Endodermal cell (in vitro differentiated cells): ENCODE measurements around the gene ADIG. TPM values are rescaled to one million over a fixed set of nuclear protein-coding genes. Genes with fewer than 3 reads are reported as not detected.

Experiments
- DNase-seq: peaks from one replicate; pipeline ENCODE4 v3.0.0-alpha.2; 2017
- H3K27ac ChIP-seq: 2 replicates; pipeline ENCODE4 v1.5.1; 2013; ENCODE audit warnings: mild to moderate bottlenecking, low read depth, low read length, moderate library complexity
- H3K27me3 ChIP-seq: 2 replicates; pipeline ENCODE4 v1.6.1; 2013; ENCODE audit warnings: mild to moderate bottlenecking, low read length, moderate library complexity; ENCODE audit not compliant: insufficient read depth, control insufficient read depth, poor library complexity, severe bottlenecking
- H3K36me3 ChIP-seq: 2 replicates; pipeline ENCODE4 v1.7.0; 2013; ENCODE audit warnings: mild to moderate bottlenecking, low read length, moderate library complexity; ENCODE audit not compliant: control insufficient read depth, insufficient read depth
- H3K4me1 ChIP-seq: one replicate; pipeline ENCODE4 v1.7.0; 2013; ENCODE audit warnings: low read length; ENCODE audit not compliant: control insufficient read depth, insufficient read depth
- H3K4me3 ChIP-seq: 2 replicates; pipeline ENCODE4 v1.5.1; 2013; ENCODE audit warnings: mild to moderate bottlenecking, low read length, moderate library complexity
- H3K9ac ChIP-seq: 2 replicates; pipeline ENCODE4 v1.6.1; 2013; ENCODE audit warnings: mild to moderate bottlenecking, low read length, moderate library complexity; ENCODE audit not compliant: poor library complexity, severe bottlenecking; ENCODE audit errors: extremely low read depth
- H3K9me3 ChIP-seq: 2 replicates; pipeline ENCODE4 v1.6.1; 2013; ENCODE audit warnings: mild to moderate bottlenecking, low read length, moderate library complexity; ENCODE audit not compliant: control insufficient read depth
- H3K27ac Mint-ChIP-seq: 2 replicates; pipeline ENCODE4 v1.8.0; 2020; ENCODE audit warnings: mixed read lengths
- H3K27me3 Mint-ChIP-seq: 2 replicates; pipeline ENCODE4 v1.8.0; 2021; ENCODE audit warnings: mild to moderate bottlenecking, mixed read lengths; ENCODE audit not compliant: insufficient read depth
- H3K36me3 Mint-ChIP-seq: 2 replicates; pipeline ENCODE4 v1.8.0; 2020; ENCODE audit warnings: low read depth, mixed read lengths
- H3K4me1 Mint-ChIP-seq: 2 replicates; pipeline ENCODE4 v1.8.0; 2020; ENCODE audit warnings: mixed read lengths
- H3K4me3 Mint-ChIP-seq: 2 replicates; pipeline ENCODE4 v1.8.0; 2020; ENCODE audit warnings: mild to moderate bottlenecking, moderate library complexity, mixed read lengths
- H3K9me3 Mint-ChIP-seq: 2 replicates; pipeline ENCODE4 v1.8.0; 2020; ENCODE audit warnings: mild to moderate bottlenecking, mixed read lengths
- CTCF ChIP-seq: fragments of 200-600 bp; sonication (generic); conservative IDR thresholded peaks from 2 replicates; pipeline ENCODE4 v1.5.0; 2021; ENCODE audit warnings: antibody characterized with exemption, mild to moderate bottlenecking
- WGBS, 2 experiments: methylation state at CpG; one replicate each; pipeline versions ENCODE4 v1.1.5 to v1.1.7; 2013; ENCODE audit warnings: missing lambda C conversion rate in 2 of 2, mixed read lengths in 1 of 2; ENCODE audit not compliant: insufficient coverage in 1 of 2, insufficient read length in 1 of 2; 5-methylcytosine and 5-hydroxymethylcytosine counted together
- total RNA-seq, 2 donors: library from RNA; stranded (reverse); fragmentation: NEBNext Ultra II Directional in 1 of 2; extraction: Animal tissue kit (Norgen Biotek cat#: 25700) in 1 of 2; gene quantifications; 2 replicates in 1 of 2; 3 replicates in 1 of 2; pipeline ENCODE4 v1.2.1, GENCODE V29; 2021

ADIG gene
- total RNA-seq, 2 donors from 2014 or later = not detected

GRCh38 chr20:38628580-38629470, 47.8 kb downstream of the ADIG start:
- peaks cover 67% of the 10 kb centered on the region for H3K36me3 Mint-ChIP-seq
- Histone ChIP-seq H3K9me3 (peaks cover 2% of the 10 kb centered on the region), H3K27me3 (no peaks in the 10 kb centered on the region), H3K4me1 (no peaks in the 10 kb centered on the region), H3K9ac (no peak overlapping the region), H3K36me3 (peaks cover 35% of the 10 kb centered on the region), H3K4me3 (no peak overlapping the region), H3K27ac (no peak overlapping the region)
- DNase-seq = no peak
- H3K27ac Mint-ChIP-seq = no peak overlapping the region
- no peak for TF ChIP-seq CTCF
- H3K4me1 Mint-ChIP-seq = peaks cover 14% of the 10 kb centered on the region
- H3K27me3 Mint-ChIP-seq = no peaks in the 10 kb centered on the region
- 90% methylated on average over 9 of the region's 9 CpGs for WGBS, 2 experiments
- H3K9me3 Mint-ChIP-seq = peaks cover 1% of the 10 kb centered on the region
- H3K4me3 Mint-ChIP-seq = no peak overlapping the region

- Mint-ChIP-seq H3K27ac (no peak overlapping the region), H3K36me3 (peaks cover 62% of the 10 kb centered on the region), H3K4me1 (peaks cover 14% of the 10 kb centered on the region), H3K27me3 (no peaks in the 10 kb centered on the region), H3K4me3 (no peak overlapping the region), H3K9me3 (peaks cover 1% of the 10 kb centered on the region)
- Histone ChIP-seq H3K4me1 (no peaks in the 10 kb centered on the region), H3K27me3 (no peaks in the 10 kb centered on the region), H3K9me3 (no peaks in the 10 kb centered on the region), H3K36me3 (peaks cover 30% of the 10 kb centered on the region), H3K9ac (no peak overlapping the region), H3K4me3 (no peak overlapping the region), H3K27ac (no peak overlapping the region)
- TF ChIP-seq CTCF = no peak
- no peak for DNase-seq
- 86% methylated on average over 1 of the region's 1 CpG; no CpG with 5 or more reads in 1 of the 2 experiments for WGBS, 2 experiments
Measured at GRCh38 chr20:38629979-38630378, 49.0 kb downstream of the ADIG start.

- Mint-ChIP-seq H3K36me3 (peaks cover 57% of the 10 kb centered on the region), H3K4me3 (no peak overlapping the region), H3K4me1 (peaks cover 14% of the 10 kb centered on the region), H3K27me3 (no peaks in the 10 kb centered on the region), H3K27ac (no peak overlapping the region), H3K9me3 (peaks cover 1% of the 10 kb centered on the region)
- no peaks in the 10 kb centered on the region for H3K27me3 ChIP-seq
- 91 to 100% methylated on average over 1 to 6 of the region's 6 CpGs for WGBS, 2 experiments
- no peaks in the 10 kb centered on the region for H3K4me1 ChIP-seq
- H3K9ac ChIP-seq = no peak overlapping the region
- DNase-seq = no peak
- no peak overlapping the region for H3K27ac ChIP-seq
- no peak overlapping the region for H3K4me3 ChIP-seq
- peaks cover 28% of the 10 kb centered on the region for H3K36me3 ChIP-seq
- H3K9me3 ChIP-seq = no peaks in the 10 kb centered on the region
- no peak for TF ChIP-seq CTCF
Measured at GRCh38 chr20:38630727-38631126, 49.7 kb downstream of the ADIG start.
